ENCODE measurements around the gene AFAP1. TPM values are rescaled to one million over a fixed set of nuclear protein-coding genes. Genes with fewer than 3 reads are reported as not detected.

The AFAP1 gene
- total RNA-seq, 1 experiment from 2014 or later: 42.1 TPM

DNA sequence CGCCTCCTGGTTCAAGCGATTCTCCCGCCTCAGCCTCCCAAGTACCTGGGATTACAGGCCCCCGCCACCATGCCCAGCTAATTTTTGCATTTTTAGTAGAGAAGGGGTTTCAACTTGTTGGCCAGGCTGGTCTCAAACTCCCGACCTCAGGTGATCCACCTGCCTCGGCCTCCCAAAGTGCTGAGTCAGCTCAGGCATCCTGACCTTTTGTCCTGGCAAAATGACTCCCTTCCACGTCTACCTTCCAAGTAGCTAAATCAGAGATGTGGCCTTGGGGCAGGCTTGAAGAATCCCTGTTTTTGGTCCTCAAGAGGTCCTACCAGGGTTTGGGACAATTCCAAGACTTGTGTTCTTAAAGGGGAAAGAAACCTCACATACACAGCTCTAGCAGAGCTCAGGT, 12.8 kb downstream of the AFAP1 start:
- H3K4me3 ChIP-seq (ENCODE audit: low read length): no peak overlapping the region
- BruUV-seq (replicated peaks): no TSS peak
- no peaks in the 10 kb centered on the region for H3F3A ChIP-seq (ENCODE audit: low read length, unreplicated experiment)
- peaks cover 13% of the 10 kb centered on the region; the same call in 1 of the 2 replicates for H4K20me1 ChIP-seq (ENCODE audit: low read length)
- H3K9me2 ChIP-seq (replicated peaks; ENCODE audit: low read length): no peaks in the 10 kb centered on the region
- no peak for DNase-seq
- ATAC-seq: no peak
- peaks cover 35% of the 10 kb centered on the region for H3K4me1 ChIP-seq (ENCODE audit: insufficient read depth, low read length)
- H3K9me3 ChIP-seq (ENCODE audit: low read length): no peaks in the 10 kb centered on the region
- H2AFZ ChIP-seq (ENCODE audit: low read length): no peak overlapping the region
- H3K27ac ChIP-seq (ENCODE audit: low read length): no peak overlapping the region
- POLR2A ChIA-PET (ENCODE audit: unreplicated experiment): no interaction called here
- TF ChIP-seq, protein P1, sequence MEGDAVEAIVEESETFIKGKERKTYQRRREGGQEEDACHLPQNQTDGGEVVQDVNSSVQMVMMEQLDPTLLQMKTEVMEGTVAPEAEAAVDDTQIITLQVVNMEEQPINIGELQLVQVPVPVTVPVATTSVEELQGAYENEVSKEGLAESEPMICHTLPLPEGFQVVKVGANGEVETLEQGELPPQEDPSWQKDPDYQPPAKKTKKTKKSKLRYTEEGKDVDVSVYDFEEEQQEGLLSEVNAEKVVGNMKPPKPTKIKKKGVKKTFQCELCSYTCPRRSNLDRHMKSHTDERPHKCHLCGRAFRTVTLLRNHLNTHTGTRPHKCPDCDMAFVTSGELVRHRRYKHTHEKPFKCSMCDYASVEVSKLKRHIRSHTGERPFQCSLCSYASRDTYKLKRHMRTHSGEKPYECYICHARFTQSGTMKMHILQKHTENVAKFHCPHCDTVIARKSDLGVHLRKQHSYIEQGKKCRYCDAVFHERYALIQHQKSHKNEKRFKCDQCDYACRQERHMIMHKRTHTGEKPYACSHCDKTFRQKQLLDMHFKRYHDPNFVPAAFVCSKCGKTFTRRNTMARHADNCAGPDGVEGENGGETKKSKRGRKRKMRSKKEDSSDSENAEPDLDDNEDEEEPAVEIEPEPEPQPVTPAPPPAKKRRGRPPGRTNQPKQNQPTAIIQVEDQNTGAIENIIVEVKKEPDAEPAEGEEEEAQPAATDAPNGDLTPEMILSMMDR (conservative IDR thresholded peaks at IDR 0.05; ENCODE audit: low read depth, low read length): no peak
- TF ChIP-seq EZH2phosphoT487 (IDR thresholded peaks at IDR 0.05; ENCODE audit: borderline replicate concordance, low read length) (no peak), EZH2 (IDR thresholded peaks at IDR 0.05; ENCODE audit: low read length, unreplicated experiment) (no peak)
- intact Hi-C loops (cut with micrococcal nuclease): no loop called here
- H3K79me2 ChIP-seq (ENCODE audit: low read length): peaks cover 100% of the 10 kb centered on the region
- no peaks in the 10 kb centered on the region for H3K27me3 ChIP-seq (ENCODE audit: low read length)
- H3K4me2 ChIP-seq (ENCODE audit: low read length): no peak overlapping the region
- H3K36me3 ChIP-seq (ENCODE audit: low read depth, low read length): no peaks in the 10 kb centered on the region; the same call in 1 of the 2 replicates
- H3K9ac ChIP-seq (ENCODE audit: low read length): no peak overlapping the region
- CTCF ChIA-PET: no interaction called here

DNA sequence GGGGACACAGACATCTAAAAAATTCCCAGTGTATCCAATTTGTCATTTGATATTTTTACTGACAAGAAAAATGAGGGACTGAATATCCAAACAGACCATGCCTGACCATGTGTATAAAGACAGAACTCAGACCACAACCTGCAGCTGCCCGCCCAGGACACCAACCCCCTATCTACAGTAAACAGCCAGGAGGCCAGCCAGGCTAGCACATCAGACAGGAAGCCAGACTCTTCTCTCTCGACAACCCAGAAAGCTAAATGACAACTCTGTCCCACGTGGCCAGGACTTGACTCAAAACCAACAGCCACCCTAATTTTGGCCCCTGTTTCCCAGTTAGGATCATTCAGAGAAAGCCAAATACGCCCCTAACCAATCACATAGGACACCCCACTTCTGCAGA, 15.1 kb downstream of the AFAP1 start:
- H3K9ac ChIP-seq (ENCODE audit: low read length): no peak overlapping the region
- no peak overlapping the region for H3K4me2 ChIP-seq (ENCODE audit: low read length)
- no peak overlapping the region for H2AFZ ChIP-seq (ENCODE audit: low read length)
- H3K4me3 ChIP-seq (ENCODE audit: low read length): no peak overlapping the region
- no peak for DNase-seq
- no peaks in the 10 kb centered on the region for H3K9me2 ChIP-seq (replicated peaks; ENCODE audit: low read length)
- TF ChIP-seq, protein P1 (conservative IDR thresholded peaks at IDR 0.05; ENCODE audit: low read depth, low read length): no peak
- TF ChIP-seq EZH2phosphoT487 (IDR thresholded peaks at IDR 0.05; ENCODE audit: borderline replicate concordance, low read length): no peak
- TF ChIP-seq EZH2 (IDR thresholded peaks at IDR 0.05; ENCODE audit: low read length, unreplicated experiment): no peak
- peaks cover 5% of the 10 kb centered on the region; the same call in 1 of the 2 replicates for H4K20me1 ChIP-seq (ENCODE audit: low read length)
- ChIA-PET CTCF (no interaction called here), POLR2A (ENCODE audit: unreplicated experiment) (no interaction called here)
- no peak overlapping the region for H3K27ac ChIP-seq (ENCODE audit: low read length)
- intact Hi-C loops (cut with micrococcal nuclease): loop anchor here (5.0 kb wide), 1 partner anchor 37 kb away; no protein-coding TSS in a partner anchor
- no peaks in the 10 kb centered on the region; the same call in 1 of the 2 replicates for H3K36me3 ChIP-seq (ENCODE audit: low read depth, low read length)
- H3K9me3 ChIP-seq (ENCODE audit: low read length): no peaks in the 10 kb centered on the region
- no peak for ATAC-seq
- H3F3A ChIP-seq (ENCODE audit: low read length, unreplicated experiment): no peaks in the 10 kb centered on the region
- BruUV-seq (replicated peaks): no TSS peak
- H3K4me1 ChIP-seq (ENCODE audit: insufficient read depth, low read length): peaks cover 17% of the 10 kb centered on the region
- no peaks in the 10 kb centered on the region for H3K27me3 ChIP-seq (ENCODE audit: low read length)
- peaks cover 100% of the 10 kb centered on the region for H3K79me2 ChIP-seq (ENCODE audit: low read length)

DNA sequence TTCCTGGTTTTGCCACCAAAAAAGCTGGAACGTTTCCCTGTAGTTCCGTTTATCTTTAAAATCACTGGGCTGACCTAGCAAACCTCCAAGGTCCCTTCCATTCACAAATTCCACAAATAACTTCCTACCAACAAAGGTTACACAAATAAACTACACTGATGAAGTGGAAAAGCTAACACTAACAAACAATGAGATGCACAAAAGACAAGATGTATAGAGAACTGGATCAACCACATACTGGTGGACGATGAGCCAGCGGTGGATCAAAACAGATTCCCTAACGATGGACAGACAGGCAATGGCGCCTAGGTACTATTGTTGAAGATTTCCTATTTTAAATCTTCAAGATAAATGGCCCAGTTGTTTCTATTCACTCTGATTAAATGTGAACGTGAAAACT, 15.5 kb downstream of the AFAP1 start:
- no peak overlapping the region for H3K4me2 ChIP-seq (ENCODE audit: low read length)
- H3K4me1 ChIP-seq (ENCODE audit: insufficient read depth, low read length): peaks cover 13% of the 10 kb centered on the region
- no TSS peak for BruUV-seq (replicated peaks)
- H3K9ac ChIP-seq (ENCODE audit: low read length): no peak overlapping the region
- no peaks in the 10 kb centered on the region; the same call in 1 of the 2 replicates for H3K36me3 ChIP-seq (ENCODE audit: low read depth, low read length)
- intact Hi-C loops (cut with micrococcal nuclease): loop anchor here (5.0 kb wide), 1 partner anchor 37 kb away; no protein-coding TSS in a partner anchor
- H3K4me3 ChIP-seq (ENCODE audit: low read length): no peak overlapping the region
- TF ChIP-seq EZH2phosphoT487 (IDR thresholded peaks at IDR 0.05; ENCODE audit: borderline replicate concordance, low read length) (no peak), EZH2 (IDR thresholded peaks at IDR 0.05; ENCODE audit: low read length, unreplicated experiment) (no peak)
- TF ChIP-seq, protein P1 (conservative IDR thresholded peaks at IDR 0.05; ENCODE audit: low read depth, low read length): no peak
- no peaks in the 10 kb centered on the region for H3K27me3 ChIP-seq (ENCODE audit: low read length)
- ChIA-PET CTCF (no interaction called here), POLR2A (ENCODE audit: unreplicated experiment) (no interaction called here)
- H3K79me2 ChIP-seq (ENCODE audit: low read length): peaks cover 100% of the 10 kb centered on the region
- no peaks in the 10 kb centered on the region for H3K9me3 ChIP-seq (ENCODE audit: low read length)
- DNase-seq (no peak), ATAC-seq (no peak)
- no peaks in the 10 kb centered on the region for H3F3A ChIP-seq (ENCODE audit: low read length, unreplicated experiment)
- peaks cover 5% of the 10 kb centered on the region; the same call in 1 of the 2 replicates for H4K20me1 ChIP-seq (ENCODE audit: low read length)
- H3K27ac ChIP-seq (ENCODE audit: low read length): no peak overlapping the region
- no peak overlapping the region for H2AFZ ChIP-seq (ENCODE audit: low read length)
- no peaks in the 10 kb centered on the region for H3K9me2 ChIP-seq (replicated peaks; ENCODE audit: low read length)
